Stimulated activated CD8-positive, alpha-beta memory T cell treated with anti-CD3 and anti-CD28 coated beads, Interleukin-4, amount 100 ng/mL, for 24 hours (primary cell): Measurements from ENCODE around the gene HIPK1.
A peak's percentile ranks its signal among the peaks of the same experiment; 100 is the strongest.

Source experiments
- DNase-seq: peaks from one replicate; pipeline ENCODE4 v3.0.0-alpha.2; 2020; ENCODE audit warnings: low read depth

HIPK1 gene

DNA sequence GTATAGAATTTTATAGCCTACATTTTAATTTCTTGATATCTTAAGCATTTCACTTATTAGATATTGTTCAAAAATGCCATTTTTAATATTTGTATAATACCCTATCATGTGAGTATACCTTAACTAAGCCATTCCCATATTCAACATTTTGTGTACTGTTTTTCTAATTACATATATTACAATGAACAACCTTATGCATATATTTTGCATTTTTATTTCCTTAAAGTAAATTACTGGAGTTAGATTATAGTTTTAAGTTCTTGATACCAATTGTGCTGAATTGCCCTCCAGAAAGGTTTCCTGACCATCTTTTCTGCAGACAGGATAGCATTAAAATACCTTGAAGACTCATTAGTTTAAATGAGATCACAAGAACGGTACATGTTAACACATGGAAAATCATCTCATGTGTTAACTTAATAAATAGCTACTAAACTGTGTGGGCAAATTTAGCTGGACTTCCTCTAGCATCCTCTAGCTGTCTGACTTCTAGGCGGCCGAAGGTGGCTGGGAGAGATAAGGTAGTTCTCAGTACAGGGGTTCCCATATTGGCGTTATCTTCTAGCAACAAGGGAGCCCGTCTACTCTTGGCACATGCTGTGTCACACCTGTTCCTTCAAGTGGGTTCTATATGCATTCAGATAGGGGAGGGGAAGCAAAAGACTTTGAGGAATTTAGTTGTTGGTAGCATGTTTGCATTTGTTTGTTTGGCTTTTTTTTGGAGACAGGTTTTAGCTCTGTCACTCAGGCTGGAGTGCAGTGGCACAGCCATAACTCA, 15.0 kb upstream of the HIPK1 start:
- DNase-seq = no peak

GRCh38 chr1:113916974-113917373, 12.2 kb upstream of the HIPK1 start:
- DNase-seq = no peak

GRCh38 chr1:113917400-113918082, 11.6 kb upstream of the HIPK1 start:
- no peak for DNase-seq

DNA sequence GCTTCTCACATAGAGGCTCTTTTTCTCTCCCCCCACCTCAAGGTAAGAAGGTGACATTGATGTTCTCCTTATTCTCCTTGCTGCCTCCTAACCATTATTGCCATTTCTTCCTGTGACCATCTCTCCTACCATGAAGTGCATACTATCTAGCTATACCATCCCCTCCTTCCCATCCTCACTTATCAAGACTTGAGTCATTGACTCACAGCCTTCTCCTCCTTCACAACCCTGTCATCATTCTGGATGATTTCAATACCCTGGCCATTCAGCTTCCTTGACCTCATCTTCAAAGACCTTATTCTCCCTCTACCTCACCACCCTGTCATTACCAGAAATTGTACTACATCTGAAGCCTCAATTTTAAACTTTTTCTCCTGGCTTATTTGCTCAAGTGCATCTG, 10.9 kb upstream of the HIPK1 start:
- no peak for DNase-seq

GRCh38 chr1:113922957-113923356, 6.2 kb upstream of the HIPK1 start:
- no peak for DNase-seq

DNA sequence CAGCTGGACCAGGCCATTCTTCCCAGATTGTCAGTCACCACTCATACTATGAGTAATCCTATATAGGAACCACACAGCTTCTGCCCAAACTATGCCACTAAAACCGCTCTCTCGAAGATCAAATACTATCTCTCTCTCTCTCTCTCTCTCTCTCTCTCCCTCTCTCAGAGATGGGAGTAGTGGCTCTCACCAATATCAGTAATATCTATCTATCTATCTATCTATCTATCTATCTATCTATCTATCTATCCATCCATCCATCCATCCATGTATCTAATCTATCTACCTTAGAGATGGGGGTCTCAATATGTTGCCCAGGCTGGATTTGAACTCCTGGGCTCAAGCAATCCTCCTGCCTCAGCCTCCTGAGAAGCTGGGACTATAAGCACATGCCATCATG, 4.7 kb upstream of the HIPK1 start:
- DNase-seq = no peak

GRCh38 chr1:113928187-113928930, 765 bp upstream of the HIPK1 start:
- DNase-seq = no peak

DNA sequence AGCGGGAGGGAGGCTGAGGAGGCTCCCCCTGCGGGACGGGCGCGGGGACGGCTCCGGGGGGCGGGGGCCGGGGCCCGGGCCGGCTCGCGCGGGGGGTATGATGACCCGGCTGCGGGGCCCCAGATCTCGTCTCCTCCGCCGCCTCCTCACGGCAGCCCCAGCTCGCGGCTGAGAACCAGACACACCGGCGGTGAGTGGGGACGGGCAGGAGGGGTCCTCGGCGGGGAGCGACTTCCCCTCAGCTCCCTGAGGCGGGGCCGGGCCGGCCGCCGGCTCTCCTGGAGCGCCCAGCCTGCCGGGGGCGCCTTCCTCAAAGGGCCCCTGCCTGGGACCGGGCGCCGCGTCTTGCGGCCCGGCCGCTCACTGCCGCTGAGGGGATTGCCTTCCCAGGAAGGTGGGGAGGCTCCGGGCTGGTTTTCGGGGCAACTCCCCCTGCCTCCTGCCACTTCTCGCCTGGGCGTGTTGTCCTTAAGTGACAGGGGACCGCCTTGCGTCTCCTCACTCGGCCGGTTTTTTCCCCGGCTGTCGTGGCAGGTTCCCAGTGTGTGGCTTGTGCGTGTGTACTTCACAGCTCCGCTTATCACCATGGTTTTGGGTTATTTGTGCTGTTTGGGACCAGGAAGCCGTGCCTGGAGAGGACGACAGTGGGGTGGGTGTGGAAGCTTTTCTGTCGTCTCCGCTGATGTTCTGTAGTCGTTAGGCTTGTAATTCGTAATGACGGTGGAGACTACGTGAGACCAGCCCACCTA, 800 bp downstream of the HIPK1 start:
- DNase-seq = peak; percentile 43

- DNase-seq = peak; percentile 30
These were observed 1.5 kb downstream of the HIPK1 start for GRCh38 chr1:113930499-113931161.

- DNase-seq = no peak
These were observed 2.3 kb downstream of the HIPK1 start for GRCh38 chr1:113931451-113931851.

GRCh38 chr1:113934006-113934405, 4.9 kb downstream of the HIPK1 start:
- no peak for DNase-seq

- DNase-seq = no peak
These were observed 5.5 kb downstream of the HIPK1 start for GRCh38 chr1:113934511-113935055.

GRCh38 chr1:113935176-113935575, 6.1 kb downstream of the HIPK1 start:
- DNase-seq = no peak

- no peak for DNase-seq
These were observed 6.8 kb downstream of the HIPK1 start for GRCh38 chr1:113935970-113936369.

GRCh38 chr1:113937146-113937545, 8.0 kb downstream of the HIPK1 start:
- no peak for DNase-seq

DNA sequence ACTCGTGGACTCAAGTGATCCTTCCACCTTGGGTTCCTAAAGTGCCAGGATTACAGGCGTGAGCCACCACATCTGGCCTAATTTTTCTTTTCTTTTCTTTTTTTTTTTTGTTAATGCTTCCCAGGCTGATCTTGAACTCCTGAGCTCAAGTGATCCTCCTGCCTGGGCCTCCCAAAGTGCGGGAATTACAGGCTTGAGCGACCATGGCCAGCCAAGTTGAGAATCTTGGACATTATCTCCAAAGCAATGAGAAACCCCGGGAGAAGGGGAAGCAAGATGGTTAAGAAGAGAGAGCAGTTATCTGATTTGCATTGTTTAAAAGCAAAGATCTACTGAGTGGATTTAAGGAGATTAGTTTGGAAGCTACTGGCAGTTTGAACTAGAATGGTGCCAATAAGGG, 9.1 kb downstream of the HIPK1 start:
- no peak for DNase-seq

DNA sequence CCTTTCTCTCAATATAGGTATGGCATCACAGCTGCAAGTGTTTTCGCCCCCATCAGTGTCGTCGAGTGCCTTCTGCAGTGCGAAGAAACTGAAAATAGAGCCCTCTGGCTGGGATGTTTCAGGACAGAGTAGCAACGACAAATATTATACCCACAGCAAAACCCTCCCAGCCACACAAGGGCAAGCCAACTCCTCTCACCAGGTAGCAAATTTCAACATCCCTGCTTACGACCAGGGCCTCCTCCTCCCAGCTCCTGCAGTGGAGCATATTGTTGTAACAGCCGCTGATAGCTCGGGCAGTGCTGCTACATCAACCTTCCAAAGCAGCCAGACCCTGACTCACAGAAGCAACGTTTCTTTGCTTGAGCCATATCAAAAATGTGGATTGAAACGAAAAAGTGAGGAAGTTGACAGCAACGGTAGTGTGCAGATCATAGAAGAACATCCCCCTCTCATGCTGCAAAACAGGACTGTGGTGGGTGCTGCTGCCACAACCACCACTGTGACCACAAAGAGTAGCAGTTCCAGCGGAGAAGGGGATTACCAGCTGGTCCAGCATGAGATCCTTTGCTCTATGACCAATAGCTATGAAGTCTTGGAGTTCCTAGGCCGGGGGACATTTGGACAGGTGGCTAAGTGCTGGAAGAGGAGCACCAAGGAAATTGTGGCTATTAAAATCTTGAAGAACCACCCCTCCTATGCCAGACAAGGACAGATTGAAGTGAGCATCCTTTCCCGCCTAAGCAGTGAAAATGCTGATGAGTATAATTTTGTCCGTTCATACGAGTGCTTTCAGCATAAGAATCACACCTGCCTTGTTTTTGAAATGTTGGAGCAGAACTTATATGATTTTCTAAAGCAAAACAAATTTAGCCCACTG, 11.5 kb downstream of the HIPK1 start:
- peak; percentile 40 for DNase-seq

GRCh38 chr1:113941245-113941559, 12.1 kb downstream of the HIPK1 start:
- DNase-seq = no peak

DNA sequence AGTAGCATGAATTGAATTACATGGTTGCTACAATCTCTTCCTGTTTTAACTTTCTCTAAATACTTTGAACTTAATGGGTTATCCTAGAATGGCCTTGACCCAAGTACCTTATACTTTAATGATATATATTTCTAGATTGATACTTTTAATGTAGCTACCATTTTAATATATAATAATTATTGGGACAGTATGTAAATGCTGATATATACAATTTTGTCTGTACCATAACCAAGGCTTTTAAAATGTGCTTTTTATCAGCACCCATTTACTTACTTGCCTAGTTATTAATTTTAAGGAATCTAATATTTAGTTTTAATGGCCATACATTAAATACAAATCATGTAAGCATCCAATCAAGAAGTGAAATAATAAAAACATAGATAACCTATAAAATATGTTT, 13.4 kb downstream of the HIPK1 start:
- no peak for DNase-seq

GRCh38 chr1:113943028-113943811, 14.1 kb downstream of the HIPK1 start:
- no peak for DNase-seq
